GM12878 (cell line): ENCODE measurements around the gene PDZK1IP1. TPM values are rescaled to one million over a fixed set of nuclear protein-coding genes. Genes with fewer than 3 reads are reported as not detected.

ENCODE experiments used
- ATAC-seq: fragments of 200-7000 bp; cut with Tn5 transposase; 3 replicates; pipeline ENCODE4 v1.9.1; 2020; ENCODE audit warnings: mild to moderate bottlenecking, moderate library complexity
- BruUV-seq: library from RNA; stranded (reverse); fragments of 400-500 nt; replicated peaks from 2 replicates; lab custom pipeline; 2021; lab: Mats Ljungman, UMichigan
- CTCF ChIA-PET: fragments of 300-600 bp; sonication (Branson Sonifier 250); formaldehyde crosslinking; extraction: SDS; loops from one replicate; lab custom pipeline; 2021; ENCODE audit warnings: inconsistent platforms; lab: Yijun Ruan, JAX
- POLR2A ChIA-PET: fragments of 350-600 bp; formaldehyde crosslinking; extraction: SDS; loops from one replicate; lab custom pipeline; 2021; ENCODE audit warnings: inconsistent platforms; lab: Charles Lee
- RAD21 ChIA-PET: fragments of 300-600 bp; sonication (Branson Sonifier 250); formaldehyde crosslinking; loops from one replicate; lab custom pipeline; 2023; ENCODE audit warnings: antibody characterized with exemption; ENCODE audit not compliant: unreplicated experiment; lab: Charles Lee
- SMC1A ChIA-PET: fragments of 300-600 bp; sonication (Branson Sonifier 250); formaldehyde crosslinking; loops from one replicate; lab custom pipeline; 2023; ENCODE audit not compliant: unreplicated experiment, uncharacterized antibody; lab: Charles Lee
- DNase-seq: peaks from one replicate; pipeline ENCODE4 v3.0.0-alpha.2; 2011; ENCODE audit warnings: low read depth, low spot score
- FAIRE-seq: peaks from 3 replicates; lab custom pipeline; 2011; peaks lifted over from hg19 to GRCh38; lab: Jason Lieb, UNC
- H2AFZ ChIP-seq: 2 replicates; pipeline ENCODE4 v1.6.0; 2011; ENCODE audit warnings: low read depth, low read length, control low read depth; ENCODE audit not compliant: control insufficient read depth
- H3K27ac ChIP-seq: 2 replicates; pipeline ENCODE4 v1.5.1; 2011; ENCODE audit warnings: control low read depth; ENCODE audit not compliant: control insufficient read depth, insufficient read depth
- H3K27me3 ChIP-seq, 2 experiments: replicated peaks in 1 of 2; 2 replicates each; pipeline versions ENCODE4 v1.6.0 to v1.6.1; 2011; ENCODE audit warnings: low read length in 1 of 2; ENCODE audit not compliant: control insufficient read depth in 2 of 2, insufficient read depth in 2 of 2
- H3K36me3 ChIP-seq, 2 experiments: 2 replicates each; pipeline ENCODE4 v1.5.1; 2011; ENCODE audit warnings: low read length in 1 of 2; ENCODE audit not compliant: control insufficient read depth in 2 of 2, insufficient read depth in 2 of 2
- H3K4me1 ChIP-seq: 2 replicates; pipeline ENCODE4 v1.6.1; 2011; ENCODE audit warnings: mild to moderate bottlenecking, low read length, moderate library complexity, mixed read lengths; ENCODE audit not compliant: control insufficient read depth, insufficient read depth
- H3K4me2 ChIP-seq: 2 replicates; pipeline ENCODE4 v1.6.0; 2011; ENCODE audit warnings: control low read depth; ENCODE audit not compliant: control insufficient read depth, insufficient read depth
- H3K4me3 ChIP-seq: fragments of 200-600 bp; sonication (generic); 2 replicates; pipeline ENCODE4 v1.5.1; 2016
- H3K79me2 ChIP-seq: 2 replicates; pipeline ENCODE4 v1.6.0; 2011; ENCODE audit warnings: low read length; ENCODE audit not compliant: control insufficient read depth, insufficient read depth
- H3K9ac ChIP-seq: 2 replicates; pipeline ENCODE4 v1.8.0; 2011; ENCODE audit warnings: low read length, control low read depth, mixed read lengths; ENCODE audit not compliant: control insufficient read depth, insufficient read depth
- H3K9me3 ChIP-seq: replicated peaks from 3 replicates; pipeline ENCODE4 v1.5.1; 2011; ENCODE audit warnings: mild to moderate bottlenecking, low read length; ENCODE audit not compliant: control insufficient read depth, insufficient read depth
- H4K20me1 ChIP-seq: 2 replicates; pipeline ENCODE4 v1.6.0; 2011; ENCODE audit not compliant: control insufficient read depth, insufficient read depth
- BCL11A ChIP-seq: IDR thresholded peaks from 2 replicates; pipeline ENCODE4 v1.6.1; 2011; ENCODE audit warnings: low read depth, low read length
- BRCA1 ChIP-seq: IDR thresholded peaks from 2 replicates; pipeline ENCODE4 v1.6.1; 2011; ENCODE audit warnings: low read depth, low read length, improper control_type of control experiment
- CHD2 ChIP-seq: IDR thresholded peaks from 2 replicates; pipeline ENCODE4 v1.6.1; 2011; ENCODE audit warnings: low read depth, low read length, improper control_type of control experiment, borderline replicate concordance
- CREM ChIP-seq: IDR thresholded peaks from 2 replicates; pipeline ENCODE4 v1.6.1; 2014; ENCODE audit warnings: antibody characterized with exemption, low read depth
- ETV6 ChIP-seq, 2 experiments: fragments of 450-650 bp in 1 of 2; IDR thresholded peaks in 1 of 2; conservative IDR thresholded peaks in 1 of 2; 2 replicates each; pipeline ENCODE4 v1.6.1; 2014; ENCODE audit warnings: antibody characterized with exemption in 1 of 2, borderline replicate concordance in 1 of 2, low read depth in 1 of 2, mild to moderate bottlenecking in 1 of 2, moderate library complexity in 1 of 2
- FOXM1 ChIP-seq: IDR thresholded peaks from 2 replicates; pipeline ENCODE4 v1.6.1; 2012; ENCODE audit warnings: low read depth, mild to moderate bottlenecking, inconsistent platforms, low read length, moderate library complexity
- JUND ChIP-seq: IDR thresholded peaks from 2 replicates; pipeline ENCODE4 v1.6.1; 2012; ENCODE audit warnings: low read depth, mild to moderate bottlenecking, low read length, improper control_type of control experiment, moderate library complexity
- MEF2B ChIP-seq: fragments of 450-650 bp; IDR thresholded peaks from 2 replicates; pipeline ENCODE4 v1.6.1; 2018; ENCODE audit warnings: mild to moderate bottlenecking, moderate library complexity; ENCODE audit not compliant: partially characterized antibody, poor library complexity, severe bottlenecking
- MTA3 ChIP-seq: IDR thresholded peaks from 2 replicates; pipeline ENCODE4 v1.6.1; 2012; ENCODE audit warnings: low read length, inconsistent platforms, borderline replicate concordance
- POLR2AphosphoS5 ChIP-seq: IDR thresholded peaks from 2 replicates; pipeline ENCODE4 v1.6.1; 2011; ENCODE audit warnings: mild to moderate bottlenecking, low read length, inconsistent platforms
- RELA ChIP-seq: fragments of 450-650 bp; IDR thresholded peaks from 2 replicates; pipeline ENCODE4 v1.8.0; 2014; ENCODE audit warnings: borderline replicate concordance; ENCODE audit not compliant: partially characterized antibody
- RUNX3 ChIP-seq: IDR thresholded peaks from 2 replicates; pipeline ENCODE4 v1.6.1; 2012; ENCODE audit warnings: low read length, inconsistent platforms
- YY1 ChIP-seq: IDR thresholded peaks from 2 replicates; pipeline ENCODE4 v1.6.1; 2011; ENCODE audit warnings: low read depth, mild to moderate bottlenecking, low read length
- ZBED1 ChIP-seq: IDR thresholded peaks from 2 replicates; pipeline ENCODE4 v1.6.1; 2016; ENCODE audit warnings: borderline replicate concordance
- WGBS: methylation state at CpG from one replicate; pipeline ENCODE4 v1.1.6; 2016; ENCODE audit warnings: low lambda C conversion rate; ENCODE audit not compliant: insufficient replicate concordance, insufficient coverage; ENCODE audit errors: missing lambda C conversion rate; 5-methylcytosine and 5-hydroxymethylcytosine counted together
- in situ Hi-C: fragments of 300-500 bp; cut with MboI; formaldehyde crosslinking; loops from 9 replicates; pipeline ENCODE4 v1.14.3; 2018; ENCODE audit warnings: mixed read lengths
- intact Hi-C: fragments of 100-400 bp; cut with micrococcal nuclease; formaldehyde crosslinking; loops from one replicate; pipeline ENCODE4 v1.14.2; 2022; ENCODE audit not compliant: unreplicated experiment
- polyA plus RNA-seq, 11 experiments: library from polyadenylated mRNA; depleted of rRNA in 4 of 11; unstranded in 6 of 11; stranded (reverse) in 5 of 11; fragments of >200 nt; fragmentation: Nextera tagmentation in 4 of 11; fragmentation: Illumina TruSeq in 1 of 11; extraction: Ambion mirVana in 4 of 11; extraction: Trizol in 1 of 11; gene quantifications; 1 replicate in 1 of 11; 2 replicates in 10 of 11; pipeline versions ENCODE4 v1.2.1 to v1.2.3, GENCODE V29; 2011 to 2016; ENCODE audit warnings: inconsistent platforms in 2 of 11, missing spikeins in 2 of 11, low read depth in 1 of 11
- total RNA-seq, 4 experiments: library from RNA; depleted of rRNA in 3 of 4; stranded (reverse); fragments of >200 nt in 3 of 4; fragmentation: Illumina TruSeq in 1 of 4; extraction: Trizol in 1 of 4; gene quantifications; 2 replicates each; pipeline versions ENCODE4 v1.2.1 to v1.2.3, GENCODE V29; 2013 to 2021
- TF ChIP-seq, protein P1 (sequence below): IDR thresholded peaks from 2 replicates; pipeline ENCODE4 v1.6.1; 2011; ENCODE audit warnings: low read depth, mild to moderate bottlenecking, low read length, moderate library complexity, borderline replicate concordance; ENCODE audit errors: extremely low read depth
- TF ChIP-seq, protein P2 (sequence below): IDR thresholded peaks from 2 replicates; pipeline ENCODE4 v1.6.1; 2011; ENCODE audit warnings: borderline replicate concordance, low read depth, mild to moderate bottlenecking, moderate library complexity, mixed read lengths, low read length; ENCODE audit not compliant: insufficient read depth; ENCODE audit errors: extremely low read length

PDZK1IP1 gene
- total and polyA plus RNA-seq, 10 of the 15 experiments (the other 5 are each of a cell fraction or from before 2014, with no cell fraction given), result not detected

DNA sequence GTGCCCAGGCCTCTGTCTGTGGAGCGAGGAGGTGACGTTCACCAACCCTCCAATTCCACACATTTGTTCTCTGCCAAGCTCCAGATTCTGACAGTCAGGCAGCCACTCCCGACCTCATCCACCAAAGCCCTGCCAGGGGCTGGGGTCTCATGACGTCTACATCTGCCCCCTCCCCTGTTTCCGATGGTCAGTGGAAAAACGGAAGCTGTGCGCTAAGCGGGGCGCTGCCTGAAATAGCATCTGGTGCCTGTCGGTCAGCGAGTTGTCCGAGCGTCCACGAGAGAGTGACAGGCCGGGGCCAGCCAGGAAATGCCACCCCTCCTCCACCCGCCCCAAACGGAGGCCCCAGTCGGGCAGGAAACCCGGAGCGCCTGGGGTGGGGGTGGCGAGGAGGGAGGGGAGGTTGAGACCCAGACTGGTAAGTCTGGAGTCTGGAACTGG is 45.4 kb upstream of the PDZK1IP1 start (continued):
- TF ChIP-seq CREM, result no peak
- TF ChIP-seq YY1, result no peak
- TF ChIP-seq BCL11A, result no peak

DNA sequence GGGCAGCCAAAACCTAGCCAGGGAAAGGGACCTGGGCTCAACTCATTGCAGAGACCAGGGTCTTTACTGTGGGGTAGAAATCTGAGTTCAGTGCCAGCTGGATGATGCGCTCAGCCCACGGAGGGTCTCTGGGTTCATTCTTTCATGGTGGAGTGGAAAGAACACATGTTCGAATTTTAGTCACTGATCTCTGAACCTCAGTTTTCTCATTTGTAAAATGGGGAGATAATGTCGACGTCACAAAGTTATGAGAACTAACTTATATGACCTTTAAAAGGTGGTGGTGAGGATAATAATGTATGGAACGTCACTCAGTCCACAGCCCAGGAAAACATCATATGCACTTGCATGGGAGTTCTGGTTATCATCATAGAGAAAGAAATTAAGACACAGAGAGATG is 43.4 kb upstream of the PDZK1IP1 start:
- H3K9ac ChIP-seq, result no peak overlapping the region
- SMC1A ChIA-PET, result no interaction called here
- 41% methylated on average over 6 of the region's 6 CpGs for WGBS

More for the DNA sequence above, 43.4 kb upstream of the PDZK1IP1 start:
- Histone ChIP-seq H3K4me3 (no peak overlapping the region), H3K27me3 (peaks cover 21 to 24% of the 10 kb centered on the region in 2 experiments), H3K36me3 (no peaks in the 10 kb centered on the region), H3K79me2 (no peaks in the 10 kb centered on the region), H2AFZ (no peak overlapping the region), H4K20me1 (no peaks in the 10 kb centered on the region), H3K27ac (no peak overlapping the region), H3K9me3 (no peaks in the 10 kb centered on the region), H3K4me1 (peaks cover 3% of the 10 kb centered on the region; the same call in 1 of the 2 replicates), H3K4me2 (no peak overlapping the region)
- intact Hi-C loops, result no loop called here
- ATAC-seq (no peak), FAIRE-seq (no peak), DNase-seq (no peak)
- BruUV-seq, result no TSS peak
- TF ChIP-seq FOXM1 (no peak), RELA (no peak), MEF2B (no peak), ZBED1 (no peak), BRCA1 (no peak), RUNX3 (no peak), ETV6 (conservative IDR thresholded peaks at IDR 0.05 in 1 of 2, IDR thresholded peaks at IDR 0.05 in 1 of 2; ENCODE audit: borderline replicate concordance in 1 of 2, low read depth in 1 of 2) (no peak), POLR2AphosphoS5 (no peak), JUND (no peak), MTA3 (no peak), CHD2 (no peak), BCL11A (no peak)
- TF ChIP-seq, protein P1, sequence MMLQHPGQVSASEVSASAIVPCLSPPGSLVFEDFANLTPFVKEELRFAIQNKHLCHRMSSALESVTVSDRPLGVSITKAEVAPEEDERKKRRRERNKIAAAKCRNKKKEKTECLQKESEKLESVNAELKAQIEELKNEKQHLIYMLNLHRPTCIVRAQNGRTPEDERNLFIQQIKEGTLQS, result no peak
- TF ChIP-seq, protein P2, sequence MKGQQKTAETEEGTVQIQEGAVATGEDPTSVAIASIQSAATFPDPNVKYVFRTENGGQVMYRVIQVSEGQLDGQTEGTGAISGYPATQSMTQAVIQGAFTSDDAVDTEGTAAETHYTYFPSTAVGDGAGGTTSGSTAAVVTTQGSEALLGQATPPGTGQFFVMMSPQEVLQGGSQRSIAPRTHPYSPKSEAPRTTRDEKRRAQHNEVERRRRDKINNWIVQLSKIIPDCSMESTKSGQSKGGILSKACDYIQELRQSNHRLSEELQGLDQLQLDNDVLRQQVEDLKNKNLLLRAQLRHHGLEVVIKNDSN, result no peak
- ChIA-PET RAD21 (no interaction called here), CTCF (no interaction called here), POLR2A (no interaction called here)
- in situ Hi-C loops, result no loop called here
